ENCODE results near the gene SEC14L1. TPM values are rescaled to one million over a fixed set of nuclear protein-coding genes. Genes with fewer than 3 reads are reported as not detected.
"Not testable (repeated sequence)": the region's sequence is repeated elsewhere in the genome, so short reads cannot be mapped to it uniquely, and the experiment has no call there.

Gene SEC14L1
- total RNA-seq, 1 experiment from 2014 or later, result 24.9 TPM

GRCh38 chr17:77141846-77142449, 1.2 kb downstream of the SEC14L1 start:
- no peak for DNase-seq (ENCODE audit: low read depth)

DNA sequence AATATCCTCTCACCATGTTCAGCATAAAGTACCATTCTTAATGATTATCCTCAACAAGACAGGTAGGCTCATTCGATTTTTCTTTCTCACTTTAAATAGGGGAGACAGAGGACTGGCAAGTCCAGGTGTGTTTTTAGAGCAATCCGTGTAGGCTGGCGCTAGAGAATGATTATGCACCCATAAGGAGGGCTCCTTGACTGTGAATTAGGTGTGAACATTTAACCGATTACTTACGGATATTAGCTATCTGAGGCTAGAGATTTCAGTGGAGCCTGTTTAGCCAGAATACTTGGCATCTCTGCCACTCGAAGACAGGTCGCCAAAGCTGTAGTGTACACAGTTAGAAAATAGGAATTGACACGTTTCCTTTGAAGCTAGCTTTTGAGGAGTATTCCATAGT, 1.9 kb downstream of the SEC14L1 start:
- no peak for DNase-seq (ENCODE audit: low read depth)

DNA sequence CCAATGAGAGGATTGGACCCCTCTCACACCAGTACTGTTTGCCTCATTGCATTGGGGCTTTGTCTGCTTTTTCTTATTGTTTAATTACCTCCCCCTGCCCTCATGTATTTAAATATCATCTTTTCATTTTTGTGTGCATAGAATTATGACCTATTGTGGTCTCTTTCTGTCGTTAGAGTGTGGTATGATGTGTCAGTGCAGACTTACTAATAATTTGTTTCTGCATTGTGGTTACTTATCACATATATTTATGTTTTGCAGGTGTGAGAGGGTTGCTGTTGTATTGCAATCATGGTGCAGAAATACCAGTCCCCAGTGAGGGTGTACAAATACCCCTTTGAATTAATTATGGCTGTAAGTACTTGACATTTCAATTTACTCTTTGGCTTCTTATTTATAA, 2.5 kb downstream of the SEC14L1 start:
- DNase-seq (ENCODE audit: low read depth), result no peak

- no peak for DNase-seq (ENCODE audit: low read depth)
These were observed 3.5 kb downstream of the SEC14L1 start for GRCh38 chr17:77144227-77144626.

- no peak for DNase-seq (ENCODE audit: low read depth)
These were observed 4.4 kb downstream of the SEC14L1 start for GRCh38 chr17:77145224-77145611.

DNA sequence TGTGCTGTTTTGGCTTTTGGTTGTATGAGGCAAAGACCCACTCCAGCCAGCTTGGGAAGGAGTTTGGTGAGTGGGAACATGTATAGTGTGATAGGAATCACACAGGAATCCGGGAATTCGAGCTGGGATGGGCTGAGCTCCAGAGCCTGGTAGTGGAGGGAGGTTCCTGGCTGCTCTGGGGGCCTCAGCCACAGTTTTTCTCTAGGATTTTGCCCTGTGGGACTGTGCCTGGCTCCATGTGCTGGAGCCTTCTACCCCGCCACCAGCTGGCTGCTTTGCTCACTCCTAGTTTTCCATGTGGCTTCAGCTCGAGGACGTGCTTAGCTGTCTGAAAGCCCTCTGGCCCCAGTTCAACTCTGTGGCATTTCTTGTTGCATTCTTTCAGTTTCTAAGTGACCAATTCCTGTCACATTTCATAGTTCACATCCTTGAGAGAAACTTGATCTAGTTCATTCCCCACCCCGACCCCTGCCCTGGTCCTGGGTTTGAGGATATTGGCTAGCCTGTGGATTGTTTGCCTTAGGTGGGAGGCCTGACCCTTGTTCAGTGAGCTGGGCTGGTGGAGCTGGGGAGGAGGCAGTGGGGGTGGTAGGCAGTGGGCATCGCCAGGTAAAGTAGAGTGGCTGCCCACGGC, 5.0 kb downstream of the SEC14L1 start:
- DNase-seq (ENCODE audit: low read depth), result peak; percentile 92

GRCh38 chr17:77146246-77146632, 5.5 kb downstream of the SEC14L1 start:
- no peak for DNase-seq (ENCODE audit: low read depth)

GRCh38 chr17:77146882-77147281, 6.1 kb downstream of the SEC14L1 start:
- no peak for DNase-seq (ENCODE audit: low read depth)

GRCh38 chr17:77147357-77147801, 6.6 kb downstream of the SEC14L1 start:
- no peak for DNase-seq (ENCODE audit: low read depth)

- DNase-seq (ENCODE audit: low read depth), result no peak
These were observed 7.5 kb downstream of the SEC14L1 start for GRCh38 chr17:77148077-77148939.

GRCh38 chr17:77148940-77149510, 8.3 kb downstream of the SEC14L1 start:
- DNase-seq (ENCODE audit: low read depth), result no peak

DNA sequence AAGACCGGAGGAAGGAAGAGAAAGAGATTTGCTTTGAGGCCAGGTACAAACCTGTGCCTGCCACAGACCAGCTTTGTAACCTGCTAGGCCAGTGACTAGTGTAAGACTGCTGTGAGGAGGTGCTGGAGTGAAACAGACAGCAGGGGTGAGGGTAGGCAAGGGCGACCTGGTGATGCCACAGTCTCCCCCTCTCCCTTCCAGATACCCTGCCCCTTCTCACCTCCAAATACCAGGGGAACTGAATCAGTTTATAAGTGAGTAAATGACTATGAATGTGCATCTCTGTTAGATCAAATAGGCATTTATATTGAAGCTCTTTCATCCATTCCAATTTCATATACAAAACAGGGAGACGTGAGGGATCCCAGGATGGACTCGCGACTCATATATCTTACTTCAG, 9.4 kb downstream of the SEC14L1 start:
- DNase-seq (ENCODE audit: low read depth), result no peak

DNA sequence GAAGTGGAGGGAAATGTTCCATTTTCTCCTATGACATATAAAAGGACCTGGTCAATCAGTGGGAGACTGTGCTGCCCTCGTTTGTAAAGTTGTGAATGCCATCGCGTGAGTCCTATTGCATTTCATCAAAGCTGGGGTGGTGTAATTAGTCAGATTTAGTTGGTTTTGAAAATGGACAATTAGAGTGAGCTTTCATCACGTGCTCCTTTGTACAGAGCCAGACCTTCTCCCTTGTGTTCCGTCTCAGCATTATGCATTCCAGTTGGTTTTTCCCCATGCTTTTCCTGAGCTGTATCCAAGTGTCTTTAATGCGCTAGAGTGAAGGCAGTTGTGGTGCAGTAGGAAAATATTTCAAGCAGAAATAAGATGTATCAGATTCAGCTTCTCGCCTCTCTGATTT, 10.4 kb downstream of the SEC14L1 start:
- DNase-seq (ENCODE audit: low read depth), result no peak

GRCh38 chr17:77152056-77152455, 11.3 kb downstream of the SEC14L1 start:
- not testable (repeated sequence) for DNase-seq (ENCODE audit: low read depth)

DNA sequence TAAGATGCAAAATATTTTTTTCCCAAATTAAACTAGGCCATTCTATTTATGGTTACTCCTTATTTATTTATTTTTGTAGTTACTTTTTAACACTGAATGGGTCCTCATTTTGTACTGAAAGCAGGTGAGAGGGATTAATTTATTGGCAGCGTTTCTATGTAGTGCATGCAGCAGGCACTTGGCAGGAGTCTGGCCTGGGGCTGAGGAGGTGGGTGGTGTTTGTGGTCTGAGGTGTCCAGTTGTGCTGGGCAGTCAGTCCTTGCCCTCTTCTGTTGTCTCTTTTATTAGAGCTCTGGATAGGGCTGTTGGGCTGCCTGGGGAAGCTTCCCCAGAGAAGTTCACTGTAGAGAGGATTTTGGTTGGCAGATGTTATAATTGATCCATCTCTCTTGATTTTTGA, 12.7 kb downstream of the SEC14L1 start:
- DNase-seq (ENCODE audit: low read depth), result no peak

DNA sequence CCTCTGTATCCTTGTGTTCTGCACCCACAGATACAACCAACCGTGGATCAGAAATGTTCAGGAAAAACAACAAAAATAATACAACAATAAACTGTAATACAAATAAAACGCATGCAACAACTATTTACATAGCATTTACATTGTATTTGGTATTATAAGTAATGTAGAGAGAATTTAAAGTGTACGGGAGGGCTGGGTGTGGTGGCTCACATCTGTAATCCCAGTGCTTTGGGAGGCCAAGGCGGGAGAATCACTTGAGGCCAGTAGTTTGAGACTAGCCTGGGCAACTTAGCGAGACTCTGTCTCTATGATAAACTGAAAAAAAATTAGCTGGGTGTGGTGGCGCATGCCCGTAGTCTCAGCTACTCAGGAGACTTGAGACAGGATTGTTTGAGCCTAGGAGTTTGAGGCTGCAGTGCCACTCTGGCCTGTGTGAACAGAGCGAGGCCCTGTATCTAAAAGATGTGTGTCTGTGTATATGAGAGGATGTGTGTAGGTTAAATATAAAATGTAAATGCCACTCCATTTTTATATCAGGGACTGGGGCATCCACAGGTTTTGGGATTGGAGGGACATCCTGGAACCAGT, 13.3 kb downstream of the SEC14L1 start:
- DNase-seq (ENCODE audit: low read depth), result no peak

GRCh38 chr17:77155125-77155524, 14.4 kb downstream of the SEC14L1 start:
- no peak for DNase-seq (ENCODE audit: low read depth)

GRCh38 chr17:77157766-77158165, 17.0 kb downstream of the SEC14L1 start:
- not testable (repeated sequence) for DNase-seq (ENCODE audit: low read depth)

- no peak for DNase-seq (ENCODE audit: low read depth)
These were observed 19.5 kb downstream of the SEC14L1 start for GRCh38 chr17:77160091-77160874.

DNA sequence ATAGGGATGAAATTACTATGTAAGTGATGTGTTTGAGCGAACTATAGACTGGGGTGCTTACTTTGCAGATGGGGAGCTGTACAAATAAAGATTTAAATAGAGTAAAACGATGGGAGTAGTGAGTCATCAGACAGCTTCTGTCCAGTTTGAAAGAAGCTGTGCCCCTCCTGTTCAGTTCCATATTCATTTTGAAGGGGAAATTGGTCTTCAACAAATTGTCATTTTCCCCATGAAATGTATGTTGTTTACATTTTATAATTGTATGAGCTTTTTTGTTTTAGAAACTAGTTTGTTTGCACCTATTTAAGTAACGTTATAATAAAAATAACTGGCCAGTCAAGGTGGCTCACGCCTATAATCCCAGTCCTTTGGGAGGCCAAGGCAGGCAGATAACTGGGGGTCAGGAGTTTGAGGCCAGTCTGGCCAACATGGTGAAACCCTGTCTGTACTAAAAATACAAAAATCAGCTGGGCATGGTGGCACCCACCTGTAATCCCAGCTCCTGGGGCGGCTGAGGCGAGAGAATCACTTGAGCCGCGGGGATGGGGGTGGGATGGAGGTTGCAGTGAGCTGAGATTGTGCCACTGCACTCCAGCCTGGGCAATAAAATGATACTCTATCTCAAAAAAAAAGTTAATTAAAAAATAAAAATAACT, 20.2 kb downstream of the SEC14L1 start:
- no peak for DNase-seq (ENCODE audit: low read depth)

- DNase-seq (ENCODE audit: low read depth), result no peak
These were observed 21.2 kb downstream of the SEC14L1 start for GRCh38 chr17:77161953-77162352.
